HG03108 (cell line): ENCODE measurements around the gene C5AR1.
A peak's percentile ranks its signal among the peaks of the same experiment; 100 is the strongest.
"Not testable (repeated sequence)": the region's sequence is repeated elsewhere in the genome, so short reads cannot be mapped to it uniquely, and the experiment has no call there.

Experiments used
- ATAC-seq: cut with Tn5 transposase; IDR thresholded peaks from one replicate; pipeline ENCODE4 v1.9.1; 2021; ENCODE audit warnings: moderate library complexity; ENCODE audit not compliant: unreplicated experiment

The C5AR1 gene

DNA sequence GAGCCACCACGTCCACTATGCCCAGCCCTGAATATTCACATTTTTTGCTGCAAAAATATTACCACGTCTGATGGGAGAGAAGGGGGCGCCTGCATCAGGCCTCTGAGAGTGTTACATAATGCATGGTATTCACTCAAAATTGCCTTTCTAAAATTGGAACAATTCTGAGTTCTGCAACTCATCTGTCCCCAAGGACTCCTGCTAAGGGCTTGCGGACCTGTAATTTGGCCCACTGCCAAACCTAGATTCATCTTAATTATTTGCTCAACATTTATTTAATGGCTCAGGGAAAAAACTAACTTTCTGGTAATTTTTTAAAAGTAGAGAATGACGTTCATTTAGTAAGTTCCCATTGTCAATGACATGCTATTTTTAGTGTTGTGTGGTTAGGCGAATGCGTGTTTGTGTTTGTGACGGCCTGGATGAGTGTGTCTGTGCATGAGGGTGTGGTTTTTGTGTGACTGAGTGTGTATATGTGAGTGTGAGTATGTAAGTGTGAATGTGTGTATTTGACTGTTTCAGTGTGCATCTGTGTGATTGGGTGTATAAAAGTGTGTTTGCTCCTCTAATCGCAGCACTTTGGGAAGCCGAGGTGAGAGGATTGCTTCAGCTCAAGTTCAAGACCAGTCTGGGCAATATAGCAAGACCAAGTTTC lies 26.1 kb upstream of the C5AR1 start:
- no peak for ATAC-seq

DNA sequence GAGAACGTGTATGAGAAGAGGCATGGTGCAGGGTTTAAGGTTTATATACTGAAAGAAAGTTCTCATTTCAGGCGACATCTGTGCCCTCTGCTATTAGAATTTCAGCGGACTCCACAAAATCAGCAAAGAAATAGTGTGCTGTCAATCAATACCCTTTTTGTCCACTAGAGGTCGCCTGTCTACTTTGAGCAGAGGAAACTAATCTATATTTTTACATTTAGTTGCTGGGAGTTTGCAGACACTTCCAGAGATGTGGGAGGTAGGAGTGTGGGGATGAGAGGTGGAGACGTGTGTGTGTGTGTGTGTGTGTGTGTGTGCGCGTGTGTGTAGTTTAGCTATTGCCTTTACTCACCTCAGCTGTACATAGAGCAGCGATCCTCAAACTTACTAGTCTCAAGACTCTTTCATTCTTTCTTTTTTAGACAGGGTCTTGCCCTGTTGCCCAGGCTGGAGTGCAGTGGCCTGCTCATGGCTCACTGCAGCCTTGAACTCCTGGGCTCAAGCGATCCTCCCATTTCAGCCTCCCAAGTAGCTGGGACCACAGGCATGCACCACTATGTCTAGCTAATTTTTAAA lies 25.2 kb upstream of the C5AR1 start:
- ATAC-seq = no peak

DNA sequence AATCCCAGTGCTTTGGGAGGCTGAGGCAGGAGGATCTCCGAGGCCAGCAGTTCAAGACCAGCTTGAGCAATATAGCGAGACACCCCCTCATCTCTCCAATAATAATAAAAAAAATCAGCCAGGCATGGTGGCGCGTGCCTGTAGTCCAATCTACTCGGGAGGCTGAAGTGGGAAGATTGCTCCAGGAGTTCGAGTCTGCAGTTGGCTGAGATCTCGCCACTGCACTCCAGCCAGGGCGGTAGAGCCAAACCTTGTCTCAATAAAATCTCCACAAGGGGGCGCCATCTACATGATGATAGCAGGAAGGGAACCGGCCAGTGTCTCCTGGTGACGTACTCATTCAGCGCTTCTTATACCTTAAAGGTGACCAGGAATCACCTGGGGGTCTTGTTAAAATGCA lies 13.6 kb upstream of the C5AR1 start:
- ATAC-seq = peak; percentile 55

DNA sequence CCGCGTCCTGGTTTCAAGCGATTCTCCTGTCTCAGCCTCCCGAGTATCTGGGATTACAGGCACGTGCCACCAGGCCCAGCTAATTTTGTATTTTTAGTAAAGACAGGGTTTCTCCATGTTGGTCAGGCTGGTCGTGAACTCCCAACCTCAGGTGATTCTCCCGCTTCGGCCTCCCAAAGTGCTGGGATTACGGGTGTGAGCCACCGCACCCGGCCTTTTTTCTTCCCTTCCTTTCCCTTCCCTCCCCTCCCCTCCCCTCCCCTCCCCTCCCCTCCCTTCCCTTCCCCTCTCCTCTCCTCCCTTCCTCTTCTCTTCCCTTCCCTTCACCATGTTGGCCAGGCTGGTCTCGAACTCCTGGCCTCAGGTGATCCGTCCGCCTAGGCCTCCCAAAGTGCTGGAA lies 8.8 kb upstream of the C5AR1 start:
- ATAC-seq = not testable (repeated sequence)

DNA sequence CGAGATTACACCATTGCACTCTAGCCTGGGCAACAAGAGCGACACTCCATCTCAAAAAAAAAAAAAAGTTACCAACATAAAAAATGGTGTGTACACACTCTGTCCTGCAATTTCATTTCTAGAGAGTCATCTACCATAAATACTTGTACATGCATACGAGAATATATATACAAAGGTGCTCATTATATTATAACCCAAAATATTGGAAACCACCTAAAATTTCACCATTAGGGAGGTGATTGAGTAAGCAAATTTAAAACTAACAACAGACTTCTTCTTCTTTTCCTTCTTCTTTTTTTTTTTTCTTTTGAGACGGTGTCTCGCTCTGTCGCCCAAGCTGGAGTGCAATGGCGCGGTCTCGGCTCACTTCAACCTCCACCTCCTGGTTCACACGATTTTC lies 7.4 kb upstream of the C5AR1 start:
- ATAC-seq = no peak

DNA sequence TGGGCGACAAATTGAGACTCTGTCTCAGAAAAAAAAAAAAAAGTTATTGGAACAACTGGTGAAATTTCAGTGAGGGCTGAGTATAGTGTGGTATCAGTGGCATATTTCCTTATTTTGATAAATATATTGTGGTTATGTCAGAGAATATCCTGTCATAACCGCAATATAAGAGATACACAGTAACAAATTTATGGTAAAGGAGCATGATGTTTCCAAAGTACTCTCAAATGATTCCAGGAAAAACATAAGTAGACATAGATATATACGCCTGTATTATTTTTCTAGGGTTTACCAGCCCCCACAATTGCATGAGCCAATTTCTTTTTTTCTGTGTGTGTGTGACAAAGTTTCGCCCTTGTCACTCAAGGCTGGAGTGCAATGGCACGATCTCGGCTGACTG lies 5.7 kb upstream of the C5AR1 start:
- ATAC-seq = no peak

DNA sequence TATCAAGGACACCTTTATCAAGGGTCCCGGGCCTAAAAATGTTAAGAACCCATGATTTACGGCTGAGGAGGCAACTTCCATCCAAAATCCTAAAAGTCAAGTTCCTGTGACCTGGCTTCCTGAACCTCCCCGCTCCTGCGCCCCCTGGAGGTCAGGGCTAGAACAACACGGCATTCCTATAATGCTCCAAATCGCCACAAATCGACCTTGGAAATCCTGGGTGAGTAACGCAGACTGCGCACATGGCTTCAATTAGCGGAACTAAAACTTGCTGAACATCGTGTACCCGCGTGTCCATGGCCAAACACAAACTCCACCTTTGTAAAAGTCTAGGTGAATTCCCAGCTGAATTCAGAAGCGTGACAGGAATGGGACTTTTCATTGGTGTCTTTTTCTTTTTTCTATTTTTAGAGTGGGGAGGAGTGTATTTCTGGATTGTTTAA lies 4.3 kb upstream of the C5AR1 start:
- ATAC-seq = no peak

DNA sequence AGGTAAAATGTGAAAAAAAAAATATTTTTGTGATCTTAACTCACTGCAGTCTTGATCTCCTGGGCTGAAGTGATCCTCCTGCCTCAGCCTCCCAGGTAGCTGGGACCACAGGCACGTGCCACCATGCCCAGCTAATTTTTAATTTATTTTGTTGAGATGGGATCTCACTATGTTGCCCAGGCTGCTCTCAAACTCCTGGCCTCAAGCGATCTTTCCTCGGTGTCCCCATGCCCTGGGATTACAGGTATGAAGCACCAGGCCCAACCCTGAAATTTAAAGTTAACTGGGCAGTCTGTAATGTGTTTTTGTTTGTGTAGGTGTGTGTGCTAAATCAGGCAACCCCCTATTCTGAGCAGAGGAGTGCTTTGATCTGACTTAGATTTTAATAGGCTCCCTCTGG lies 3.4 kb upstream of the C5AR1 start:
- no peak for ATAC-seq

DNA sequence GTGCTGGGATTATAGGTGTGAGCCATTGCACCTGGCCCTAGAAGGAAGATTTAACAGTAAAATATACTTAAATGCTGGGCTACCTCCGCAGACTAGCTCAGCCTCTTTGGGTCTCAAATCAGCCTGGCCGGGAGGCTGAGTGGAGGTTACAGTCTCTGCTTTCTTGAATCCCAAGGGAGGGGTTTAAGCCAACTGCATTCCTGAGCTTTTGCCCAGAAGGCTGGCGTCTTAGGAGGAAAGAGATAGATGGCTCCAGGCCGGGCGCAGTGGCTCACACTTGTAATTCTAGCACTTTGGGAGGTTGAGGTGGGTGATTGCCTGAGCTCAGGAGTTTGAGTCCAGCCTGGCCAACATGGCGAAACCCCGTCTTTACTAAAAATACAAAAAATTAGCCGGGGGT lies 623 bp upstream of the C5AR1 start:
- ATAC-seq = no peak

DNA sequence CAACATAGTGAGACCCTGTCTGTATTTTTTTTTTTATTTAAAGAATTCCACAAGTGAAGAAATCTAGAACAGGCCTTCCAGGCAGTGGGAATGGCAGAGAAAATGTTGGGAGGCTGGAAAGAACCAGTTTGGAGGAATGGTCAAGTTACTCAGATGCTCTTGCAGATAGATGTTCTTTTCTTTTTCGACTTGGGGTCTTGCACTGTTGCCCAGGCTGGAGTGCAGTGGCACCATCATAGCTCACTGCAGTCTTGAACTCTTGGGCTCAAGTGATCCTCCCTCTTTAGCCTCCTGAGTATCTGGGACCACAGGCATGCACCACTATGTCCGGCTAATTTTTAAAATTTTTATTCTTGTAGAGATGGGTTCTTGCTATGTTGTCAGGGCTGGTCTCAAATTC lies 662 bp downstream of the C5AR1 start:
- ATAC-seq = no peak

DNA sequence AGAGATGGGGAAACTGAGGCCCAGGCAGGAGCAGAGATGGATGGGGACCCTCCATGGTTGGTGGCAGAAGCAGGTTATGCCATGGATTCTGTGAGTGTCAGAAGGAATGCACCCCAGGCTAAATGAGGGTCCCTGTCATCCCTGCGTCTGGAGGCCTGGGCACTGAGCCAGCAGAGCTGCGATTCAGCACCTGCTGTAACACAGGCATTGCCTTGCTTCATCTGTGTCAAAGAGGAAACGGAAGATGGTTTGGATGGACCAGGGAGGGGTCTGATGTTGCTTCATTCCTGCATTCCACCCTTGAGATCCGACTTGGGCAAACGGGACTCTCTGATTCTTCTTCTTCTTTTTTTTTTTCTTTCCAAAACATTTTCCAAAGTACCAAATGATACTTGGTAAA lies 1.2 kb downstream of the C5AR1 start:
- ATAC-seq = no peak

DNA sequence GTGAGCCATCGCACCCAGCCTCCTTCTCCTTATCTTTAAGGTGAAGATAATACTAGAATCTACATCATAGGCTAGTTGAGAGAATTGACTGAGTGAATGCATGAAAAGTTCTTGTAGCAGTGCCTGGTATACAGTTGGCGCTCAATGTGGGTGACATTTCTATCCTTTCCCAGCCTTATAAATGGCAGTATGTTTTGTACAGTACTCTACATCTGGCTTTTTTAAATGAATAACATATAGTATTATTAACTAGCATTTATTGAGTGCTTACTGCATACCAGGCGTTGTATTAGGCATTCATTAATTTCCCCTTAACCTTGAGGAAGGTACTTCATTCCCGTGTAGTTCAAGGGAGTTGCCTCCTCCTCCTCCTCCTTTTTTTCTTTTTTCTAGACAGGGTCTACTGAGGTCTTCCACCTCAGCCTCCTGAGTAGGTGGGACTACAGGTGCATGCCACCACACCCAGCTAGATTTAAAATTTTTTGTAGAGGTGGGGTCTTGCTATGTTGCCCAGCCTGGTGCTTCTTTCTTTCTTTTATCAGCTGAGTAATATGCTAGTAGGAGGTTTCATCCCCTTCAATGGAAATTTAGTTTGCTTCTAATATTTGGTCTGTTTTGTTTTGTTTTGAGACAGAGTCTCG lies 2.8 kb downstream of the C5AR1 start:
- no peak for ATAC-seq

DNA sequence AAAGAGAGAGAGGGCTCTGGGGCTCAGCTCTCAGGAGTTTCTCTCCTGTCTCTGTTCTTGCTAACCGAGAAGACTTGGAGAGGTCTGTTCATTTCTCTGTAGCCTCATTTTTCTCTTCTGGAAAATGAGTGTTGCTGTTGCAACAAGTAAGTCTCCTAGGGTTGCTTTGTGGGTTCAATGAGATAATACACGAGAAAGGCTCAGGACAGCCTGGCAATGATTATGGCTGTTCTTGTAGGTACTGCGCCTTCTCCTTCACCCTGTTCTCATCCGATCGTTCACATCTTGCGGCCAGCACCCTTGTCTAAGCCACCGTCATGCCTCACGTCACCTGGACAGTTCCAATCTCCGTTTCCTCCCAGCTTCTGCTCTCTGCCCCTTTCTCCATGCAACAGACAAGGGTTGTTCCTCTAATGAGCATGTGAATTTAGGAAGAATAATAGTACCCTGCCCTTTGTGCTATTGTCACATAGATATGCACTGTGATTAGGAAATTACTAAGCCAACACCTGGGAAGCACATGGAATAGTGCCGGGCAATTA lies 4.2 kb downstream of the C5AR1 start:
- no peak for ATAC-seq

DNA sequence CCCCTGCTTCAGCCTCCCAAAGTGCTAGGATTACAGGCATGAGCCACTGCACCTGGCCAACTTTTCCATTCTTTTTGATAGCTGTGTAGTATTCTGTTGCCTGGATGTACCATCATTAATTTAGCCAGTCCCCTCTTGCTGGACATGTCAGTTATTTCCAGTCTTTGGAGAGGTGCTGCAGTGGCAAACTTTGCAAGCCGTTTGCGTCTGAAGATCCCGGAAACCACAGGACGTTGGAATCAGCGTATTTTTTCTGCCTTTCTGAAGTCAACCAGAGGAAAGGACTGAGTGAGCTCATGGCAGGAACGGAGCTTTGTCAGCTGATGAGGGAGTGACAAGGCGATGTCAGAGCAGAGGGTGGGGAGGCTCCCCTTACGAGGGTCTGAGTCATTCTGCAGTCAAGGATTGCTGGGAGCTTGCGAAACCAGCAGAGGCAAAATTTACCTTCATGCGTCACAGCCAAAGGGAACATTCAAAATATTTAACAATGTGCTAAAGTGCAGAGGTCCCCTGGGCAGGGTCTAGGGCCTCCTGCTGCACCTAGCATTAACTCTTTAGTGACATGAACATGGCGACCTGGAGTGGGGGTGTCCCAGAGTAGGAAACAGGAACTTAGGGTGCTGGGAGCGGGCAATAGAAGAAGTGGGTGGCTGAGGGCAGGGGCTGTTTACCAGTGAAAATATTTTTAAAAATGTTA lies 5.6 kb downstream of the C5AR1 start:
- ATAC-seq = no peak

DNA sequence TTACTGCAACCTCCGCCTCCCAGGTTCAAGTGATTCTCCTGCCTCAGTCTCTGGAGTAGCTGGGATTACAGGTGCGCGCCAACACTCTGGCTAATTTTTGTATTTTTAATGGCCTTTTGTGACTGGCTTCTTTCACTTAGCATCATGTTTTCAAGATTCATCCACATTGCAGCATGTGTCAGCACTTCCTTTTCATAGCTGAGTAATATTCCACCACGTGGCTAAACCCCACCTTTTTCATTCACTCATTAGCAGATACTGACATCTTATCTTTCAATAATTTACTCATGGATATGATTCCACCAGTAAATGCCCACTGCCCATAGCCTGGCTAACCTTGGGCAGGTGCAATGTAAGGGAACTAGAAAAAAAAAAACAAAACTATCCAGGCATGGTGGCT lies 6.9 kb downstream of the C5AR1 start:
- no peak for ATAC-seq

DNA sequence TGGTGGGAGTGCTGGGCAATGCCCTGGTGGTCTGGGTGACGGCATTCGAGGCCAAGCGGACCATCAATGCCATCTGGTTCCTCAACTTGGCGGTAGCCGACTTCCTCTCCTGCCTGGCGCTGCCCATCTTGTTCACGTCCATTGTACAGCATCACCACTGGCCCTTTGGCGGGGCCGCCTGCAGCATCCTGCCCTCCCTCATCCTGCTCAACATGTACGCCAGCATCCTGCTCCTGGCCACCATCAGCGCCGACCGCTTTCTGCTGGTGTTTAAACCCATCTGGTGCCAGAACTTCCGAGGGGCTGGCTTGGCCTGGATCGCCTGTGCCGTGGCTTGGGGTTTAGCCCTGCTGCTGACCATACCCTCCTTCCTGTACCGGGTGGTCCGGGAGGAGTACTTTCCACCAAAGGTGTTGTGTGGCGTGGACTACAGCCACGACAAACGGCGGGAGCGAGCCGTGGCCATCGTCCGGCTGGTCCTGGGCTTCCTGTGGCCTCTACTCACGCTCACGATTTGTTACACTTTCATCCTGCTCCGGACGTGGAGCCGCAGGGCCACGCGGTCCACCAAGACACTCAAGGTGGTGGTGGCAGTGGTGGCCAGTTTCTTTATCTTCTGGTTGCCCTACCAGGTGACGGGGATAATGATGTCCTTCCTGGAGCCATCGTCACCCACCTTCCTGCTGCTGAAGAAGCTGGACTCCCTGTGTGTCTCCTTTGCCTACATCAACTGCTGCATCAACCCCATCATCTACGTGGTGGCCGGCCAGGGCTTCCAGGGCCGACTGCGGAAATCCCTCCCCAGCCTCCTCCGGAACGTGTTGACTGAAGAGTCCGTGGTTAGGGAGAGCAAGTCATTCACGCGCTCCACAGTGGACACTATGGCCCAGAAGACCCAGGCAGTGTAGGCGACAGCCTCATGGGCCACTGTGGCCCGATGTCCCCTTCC lies 10.5 kb downstream of the C5AR1 start:
- no peak for ATAC-seq

DNA sequence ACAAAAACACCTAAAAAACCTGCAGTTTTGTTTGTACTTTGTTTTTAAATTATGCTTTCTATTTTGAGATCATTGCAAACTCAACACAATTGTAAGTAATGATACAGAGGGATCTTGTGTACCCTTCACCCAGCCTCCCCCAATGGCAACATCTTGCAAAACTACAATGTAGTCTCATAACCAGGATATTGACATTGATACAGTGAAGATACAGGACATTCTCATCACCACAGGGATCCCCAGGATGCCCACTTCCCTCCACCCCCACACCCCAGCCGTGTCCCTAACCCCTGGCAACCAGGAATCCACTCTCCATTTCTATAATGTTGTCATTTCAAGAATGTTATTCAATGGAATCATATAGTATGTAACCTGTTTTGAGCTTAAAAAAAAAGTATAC lies 12.0 kb downstream of the C5AR1 start:
- no peak for ATAC-seq

DNA sequence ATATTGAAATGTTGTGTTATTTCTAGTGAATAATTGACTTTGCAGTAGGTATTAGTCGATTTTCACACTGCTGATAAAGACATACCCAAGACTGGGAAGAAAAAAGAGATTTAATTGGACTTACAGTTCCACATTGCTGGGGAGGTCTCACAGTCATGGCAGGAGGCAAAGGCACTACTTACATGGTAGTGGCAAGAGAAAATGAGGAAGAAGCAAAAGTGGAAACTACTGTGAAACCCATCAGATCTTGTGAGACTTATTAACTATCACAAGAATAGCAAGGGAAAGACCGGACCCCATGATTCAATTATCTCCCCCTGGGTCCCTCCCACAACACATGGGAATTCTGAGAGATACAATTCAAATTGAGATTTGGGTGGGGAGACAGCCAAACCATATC lies 12.4 kb downstream of the C5AR1 start:
- ATAC-seq = no peak

DNA sequence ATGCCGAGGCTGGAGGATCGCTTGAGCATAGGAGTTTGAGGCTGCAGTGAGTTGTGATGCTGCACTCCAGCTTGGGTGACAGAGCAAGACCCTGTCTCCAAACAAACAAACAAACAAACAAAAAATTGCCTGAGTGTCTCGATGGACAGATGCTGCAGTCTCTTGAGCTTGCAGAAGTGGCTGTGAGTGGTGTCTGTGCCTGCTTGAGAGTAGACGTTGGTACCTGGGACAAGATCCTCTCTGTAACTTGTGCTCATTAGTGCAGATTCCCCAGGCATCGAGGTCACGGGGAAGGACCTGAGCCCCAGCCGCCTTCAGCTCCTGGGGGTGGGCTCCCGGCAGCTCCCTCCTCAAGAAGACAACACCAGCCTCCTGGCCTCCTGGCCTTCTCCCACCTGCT lies 13.7 kb downstream of the C5AR1 start:
- no peak for ATAC-seq

DNA sequence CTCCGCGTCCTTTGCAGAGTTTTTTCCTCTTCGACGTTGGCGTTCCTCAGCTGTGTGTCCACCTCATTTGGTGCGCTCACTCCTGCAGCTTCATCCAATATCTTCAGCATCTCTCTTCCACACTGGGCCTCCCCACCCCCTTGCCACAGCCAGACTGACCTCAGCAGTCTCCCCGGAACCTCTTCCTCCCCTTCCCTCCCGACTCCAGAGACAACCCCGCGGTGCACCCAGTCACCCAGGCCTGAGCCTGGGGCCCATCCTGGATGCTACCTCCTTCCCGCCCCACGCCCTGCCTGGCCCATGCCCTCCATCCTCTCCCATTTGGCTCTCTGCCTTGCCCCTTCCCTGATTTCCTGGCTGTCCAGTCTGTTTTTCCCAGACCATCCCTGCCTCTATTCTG lies 14.2 kb downstream of the C5AR1 start:
- ATAC-seq = no peak

DNA sequence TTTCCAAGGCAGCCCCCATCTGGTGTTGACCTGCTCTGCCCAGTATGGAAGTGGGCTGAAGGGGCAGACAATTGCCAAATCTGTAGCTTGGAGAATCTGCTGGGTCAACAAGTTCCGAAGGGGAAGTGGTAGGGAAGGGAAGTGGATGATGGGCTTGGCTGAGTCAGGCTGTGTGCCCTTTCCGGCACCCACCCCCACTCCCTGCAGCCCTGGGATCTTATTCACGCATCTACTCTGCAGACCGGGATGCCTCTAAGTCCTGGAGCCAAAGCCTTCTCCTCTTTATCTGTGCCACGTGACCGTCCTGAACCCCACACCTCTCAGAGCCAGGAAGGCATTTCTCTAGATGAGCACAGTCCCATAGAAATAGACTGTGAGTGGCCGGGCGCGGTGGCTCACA lies 14.8 kb downstream of the C5AR1 start:
- no peak for ATAC-seq
